ENCODE results near the gene PTPRN2. TPM values are rescaled to one million over a fixed set of nuclear protein-coding genes. Genes with fewer than 3 reads are reported as not detected.

The PTPRN2 gene
- polyA plus RNA-seq, 1 experiment: 0.02 TPM

GRCh38 chr7:157508477-157508881 is 1079.1 kb downstream of the PTPRN2 start:
- Histone ChIP-seq H3K27ac (ENCODE audit: low read depth, low read length) (no peak overlapping the region), H3K4me3 (ENCODE audit: low read depth, low read length) (no peak overlapping the region)
- POLR2A ChIA-PET: no interaction called here

GRCh38 chr7:157507987-157508386 is 1079.6 kb downstream of the PTPRN2 start:
- Histone ChIP-seq H3K27ac (ENCODE audit: low read depth, low read length) (no peak overlapping the region), H3K9me3 (ENCODE audit: control insufficient read depth, insufficient read depth, low read length) (peaks cover 17% of the 10 kb centered on the region), H3K27me3 (ENCODE audit: control insufficient read depth, insufficient read depth, low read length) (no peaks in the 10 kb centered on the region), H3K4me3 (ENCODE audit: low read depth, low read length) (no peak overlapping the region)
- no peak for TF ChIP-seq CTCF (IDR thresholded peaks at IDR 0.05; ENCODE audit: low read depth, low read length)
- ChIA-PET POLR2A (no interaction called here), CTCF (no interaction called here)
- no peak for DNase-seq (ENCODE audit: low read depth, low spot score)

More at GRCh38 chr7:157508477-157508881, 1079.1 kb downstream of the PTPRN2 start:
- Histone ChIP-seq H3K27me3 (ENCODE audit: control insufficient read depth, insufficient read depth, low read length) (no peaks in the 10 kb centered on the region), H3K9me3 (ENCODE audit: control insufficient read depth, insufficient read depth, low read length) (peaks cover 21% of the 10 kb centered on the region)
- no peak for TF ChIP-seq CTCF (IDR thresholded peaks at IDR 0.05; ENCODE audit: low read depth, low read length)
- no peak for DNase-seq (ENCODE audit: low read depth, low spot score)
- CTCF ChIA-PET: no interaction called here

GRCh38 chr7:157506268-157506667 is 1081.4 kb downstream of the PTPRN2 start:
- ChIA-PET CTCF (no interaction called here), POLR2A (no interaction called here)
- no peak overlapping the region for H3K4me3 ChIP-seq (ENCODE audit: low read depth, low read length)
- peaks cover 33% of the 10 kb centered on the region for H3K9me3 ChIP-seq (ENCODE audit: control insufficient read depth, insufficient read depth, low read length)
- H3K27me3 ChIP-seq (ENCODE audit: control insufficient read depth, insufficient read depth, low read length): no peaks in the 10 kb centered on the region
- no peak for TF ChIP-seq CTCF (IDR thresholded peaks at IDR 0.05; ENCODE audit: low read depth, low read length)
- DNase-seq (ENCODE audit: low read depth, low spot score): no peak
- no peak overlapping the region for H3K27ac ChIP-seq (ENCODE audit: low read depth, low read length)

DNA sequence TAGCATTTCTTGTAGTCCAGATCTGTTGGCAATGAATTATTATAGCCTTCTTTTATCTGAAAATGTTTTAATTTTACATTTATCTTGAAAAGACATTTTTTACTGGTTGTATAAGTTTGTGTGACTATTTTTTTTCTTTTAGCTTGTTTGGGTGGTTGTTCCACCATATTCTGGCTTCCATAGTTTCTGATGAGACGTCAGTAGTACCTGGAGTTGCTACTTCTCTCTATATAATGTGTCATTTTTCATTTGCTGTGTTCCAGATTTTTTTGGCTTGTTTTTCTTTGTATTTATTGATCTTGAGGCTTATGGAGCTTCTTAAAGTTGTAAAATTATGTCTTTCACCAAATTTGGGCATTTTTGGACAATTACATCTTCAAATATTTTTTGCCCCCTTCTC is 1082.0 kb downstream of the PTPRN2 start:
- TF ChIP-seq CTCF (IDR thresholded peaks at IDR 0.05; ENCODE audit: low read depth, low read length): no peak
- CTCF ChIA-PET: no interaction called here
- no peak overlapping the region for H3K27ac ChIP-seq (ENCODE audit: low read depth, low read length)
- no peak for DNase-seq (ENCODE audit: low read depth, low spot score)
- peaks cover 39% of the 10 kb centered on the region for H3K9me3 ChIP-seq (ENCODE audit: control insufficient read depth, insufficient read depth, low read length)
- POLR2A ChIA-PET: no interaction called here
- H3K4me3 ChIP-seq (ENCODE audit: low read depth, low read length): no peak overlapping the region
- no peaks in the 10 kb centered on the region for H3K27me3 ChIP-seq (ENCODE audit: control insufficient read depth, insufficient read depth, low read length)

DNA sequence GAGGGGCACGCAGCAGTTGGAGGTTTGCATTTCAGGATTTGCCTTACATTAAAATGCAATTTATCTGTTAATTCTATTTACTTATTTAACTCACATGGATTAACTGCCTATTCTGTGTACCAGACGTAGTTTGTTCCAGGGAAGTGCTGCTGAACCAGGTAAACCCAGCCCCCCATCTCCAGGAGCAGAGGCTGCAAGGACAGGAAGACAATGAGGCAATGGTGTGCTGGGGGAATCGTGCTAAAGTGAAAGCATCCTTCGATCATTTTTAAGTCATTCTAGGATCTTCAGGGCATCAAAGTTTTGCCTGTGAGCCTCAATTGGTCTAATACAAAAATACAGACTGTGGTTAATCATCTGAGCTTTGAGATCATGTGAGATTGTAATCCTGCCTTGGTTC is 1084.4 kb downstream of the PTPRN2 start:
- POLR2A ChIA-PET: no interaction called here
- TF ChIP-seq CTCF (IDR thresholded peaks at IDR 0.05; ENCODE audit: low read depth, low read length): no peak
- Histone ChIP-seq H3K27ac (ENCODE audit: low read depth, low read length) (no peak overlapping the region), H3K9me3 (ENCODE audit: control insufficient read depth, insufficient read depth, low read length) (peaks cover 57% of the 10 kb centered on the region), H3K4me3 (ENCODE audit: low read depth, low read length) (no peak overlapping the region), H3K27me3 (ENCODE audit: control insufficient read depth, insufficient read depth, low read length) (no peaks in the 10 kb centered on the region)
- CTCF ChIA-PET: no interaction called here
- no peak for DNase-seq (ENCODE audit: low read depth, low spot score)
